ENCODE results near the gene PEX14. TPM values are rescaled to one million over a fixed set of nuclear protein-coding genes. Genes with fewer than 3 reads are reported as not detected.

PEX14 gene
- total RNA-seq, 1 experiment from 2014 or later, result 36.0 TPM

DNA sequence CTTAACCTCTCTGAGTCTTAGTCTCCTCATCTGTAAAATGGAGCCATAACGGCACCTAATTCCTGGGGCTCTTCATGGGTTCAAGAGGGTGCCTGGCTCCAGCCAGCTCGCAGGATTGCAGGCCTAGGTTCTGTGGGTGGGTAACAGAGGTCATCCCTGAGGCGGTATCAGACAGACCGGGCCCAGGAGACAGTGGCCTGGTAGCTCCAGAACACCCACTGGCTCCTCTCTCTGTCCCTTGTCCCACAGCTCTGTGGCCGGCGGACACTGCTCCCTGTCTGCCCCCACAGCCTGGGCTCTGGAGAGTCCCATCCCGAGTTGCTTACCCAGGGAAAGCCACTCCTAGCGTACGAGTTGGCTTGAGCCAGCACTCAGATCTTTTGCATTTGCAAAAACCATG, 150.3 kb downstream of the PEX14 start:
- CTCF ChIA-PET, result no interaction called here
- ATAC-seq (no peak), DNase-seq (ENCODE audit: low read depth, low spot score) (no peak)
- H3K9me3 ChIP-seq (ENCODE audit: control insufficient read depth, insufficient read depth, low read depth, low read length), result no peaks in the 10 kb centered on the region
- H3K4me3 ChIP-seq (ENCODE audit: low read depth in 2 of 2, low read length in 2 of 2), result no peak overlapping the region
- BruUV-seq (replicated peaks), result no TSS peak
- H3K4me1 ChIP-seq (ENCODE audit: control insufficient read depth, insufficient read depth, low read length), result no peaks in the 10 kb centered on the region
- no peak overlapping the region for H3K27ac ChIP-seq (ENCODE audit: low read length)
- POLR2A ChIA-PET, result no interaction called here
- H3K27me3 ChIP-seq (ENCODE audit: control insufficient read depth, insufficient read depth, low read length), result no peaks in the 10 kb centered on the region
- in situ Hi-C loops (cut with HindIII; ENCODE audit: low pct_unique_long_range_greater_than_20kb, low sequenced_read_pairs), result no loop called here
- TF ChIP-seq SIN3A (IDR thresholded peaks at IDR 0.05; ENCODE audit: borderline replicate concordance, insufficient read depth, low read depth, low read length) (no peak), TCF7L2 (IDR thresholded peaks at IDR 0.05; ENCODE audit: low read depth, low read length) (no peak), POLR2AphosphoS5 (IDR thresholded peaks at IDR 0.05; ENCODE audit: low read depth, low read length) (no peak)
- TF ChIP-seq, protein P1, sequence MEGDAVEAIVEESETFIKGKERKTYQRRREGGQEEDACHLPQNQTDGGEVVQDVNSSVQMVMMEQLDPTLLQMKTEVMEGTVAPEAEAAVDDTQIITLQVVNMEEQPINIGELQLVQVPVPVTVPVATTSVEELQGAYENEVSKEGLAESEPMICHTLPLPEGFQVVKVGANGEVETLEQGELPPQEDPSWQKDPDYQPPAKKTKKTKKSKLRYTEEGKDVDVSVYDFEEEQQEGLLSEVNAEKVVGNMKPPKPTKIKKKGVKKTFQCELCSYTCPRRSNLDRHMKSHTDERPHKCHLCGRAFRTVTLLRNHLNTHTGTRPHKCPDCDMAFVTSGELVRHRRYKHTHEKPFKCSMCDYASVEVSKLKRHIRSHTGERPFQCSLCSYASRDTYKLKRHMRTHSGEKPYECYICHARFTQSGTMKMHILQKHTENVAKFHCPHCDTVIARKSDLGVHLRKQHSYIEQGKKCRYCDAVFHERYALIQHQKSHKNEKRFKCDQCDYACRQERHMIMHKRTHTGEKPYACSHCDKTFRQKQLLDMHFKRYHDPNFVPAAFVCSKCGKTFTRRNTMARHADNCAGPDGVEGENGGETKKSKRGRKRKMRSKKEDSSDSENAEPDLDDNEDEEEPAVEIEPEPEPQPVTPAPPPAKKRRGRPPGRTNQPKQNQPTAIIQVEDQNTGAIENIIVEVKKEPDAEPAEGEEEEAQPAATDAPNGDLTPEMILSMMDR (IDR thresholded peaks at IDR 0.05), result no peak
- TF ChIP-seq, protein P2, sequence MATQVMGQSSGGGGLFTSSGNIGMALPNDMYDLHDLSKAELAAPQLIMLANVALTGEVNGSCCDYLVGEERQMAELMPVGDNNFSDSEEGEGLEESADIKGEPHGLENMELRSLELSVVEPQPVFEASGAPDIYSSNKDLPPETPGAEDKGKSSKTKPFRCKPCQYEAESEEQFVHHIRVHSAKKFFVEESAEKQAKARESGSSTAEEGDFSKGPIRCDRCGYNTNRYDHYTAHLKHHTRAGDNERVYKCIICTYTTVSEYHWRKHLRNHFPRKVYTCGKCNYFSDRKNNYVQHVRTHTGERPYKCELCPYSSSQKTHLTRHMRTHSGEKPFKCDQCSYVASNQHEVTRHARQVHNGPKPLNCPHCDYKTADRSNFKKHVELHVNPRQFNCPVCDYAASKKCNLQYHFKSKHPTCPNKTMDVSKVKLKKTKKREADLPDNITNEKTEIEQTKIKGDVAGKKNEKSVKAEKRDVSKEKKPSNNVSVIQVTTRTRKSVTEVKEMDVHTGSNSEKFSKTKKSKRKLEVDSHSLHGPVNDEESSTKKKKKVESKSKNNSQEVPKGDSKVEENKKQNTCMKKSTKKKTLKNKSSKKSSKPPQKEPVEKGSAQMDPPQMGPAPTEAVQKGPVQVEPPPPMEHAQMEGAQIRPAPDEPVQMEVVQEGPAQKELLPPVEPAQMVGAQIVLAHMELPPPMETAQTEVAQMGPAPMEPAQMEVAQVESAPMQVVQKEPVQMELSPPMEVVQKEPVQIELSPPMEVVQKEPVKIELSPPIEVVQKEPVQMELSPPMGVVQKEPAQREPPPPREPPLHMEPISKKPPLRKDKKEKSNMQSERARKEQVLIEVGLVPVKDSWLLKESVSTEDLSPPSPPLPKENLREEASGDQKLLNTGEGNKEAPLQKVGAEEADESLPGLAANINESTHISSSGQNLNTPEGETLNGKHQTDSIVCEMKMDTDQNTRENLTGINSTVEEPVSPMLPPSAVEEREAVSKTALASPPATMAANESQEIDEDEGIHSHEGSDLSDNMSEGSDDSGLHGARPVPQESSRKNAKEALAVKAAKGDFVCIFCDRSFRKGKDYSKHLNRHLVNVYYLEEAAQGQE (IDR thresholded peaks at IDR 0.05; ENCODE audit: insufficient read depth in 1 of 2, low read depth in 2 of 2, low read length in 1 of 2), result no peak
- intact Hi-C loops (cut with micrococcal nuclease; ENCODE audit: unreplicated experiment), result loop anchor here (10.0 kb wide), 1 partner anchor 110 kb away; no protein-coding TSS in a partner anchor
- H3K36me3 ChIP-seq (ENCODE audit: control insufficient read depth, insufficient read depth, low read length), result peaks cover 3% of the 10 kb centered on the region; the same call in 1 of the 2 replicates

DNA sequence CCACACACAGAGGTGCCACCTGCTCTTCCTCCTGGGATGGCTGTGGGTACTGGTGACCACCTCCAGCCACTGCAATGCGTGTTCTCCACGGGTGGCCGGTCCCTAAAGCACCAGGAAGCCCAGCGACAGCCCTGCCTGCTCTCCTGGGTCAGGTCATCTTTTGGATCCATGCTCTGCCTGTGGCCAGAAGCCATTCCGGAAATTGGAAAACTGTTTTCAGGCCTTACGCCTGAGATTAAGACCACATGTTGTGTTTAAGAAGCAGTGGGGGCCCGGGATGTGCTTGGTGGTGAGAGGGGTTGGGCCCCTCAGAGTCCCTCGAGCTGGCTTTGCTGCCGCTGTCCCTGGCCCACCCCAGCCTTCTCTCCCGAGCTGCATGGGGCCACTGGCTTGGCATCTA, 150.8 kb downstream of the PEX14 start:
- DNase-seq (ENCODE audit: low read depth, low spot score) (no peak), ATAC-seq (no peak)
- intact Hi-C loops (cut with micrococcal nuclease; ENCODE audit: unreplicated experiment), result loop anchor here (10.0 kb wide), 1 partner anchor 111 kb away; no protein-coding TSS in a partner anchor
- ChIA-PET POLR2A (no interaction called here), CTCF (no interaction called here)
- Histone ChIP-seq H3K4me1 (ENCODE audit: control insufficient read depth, insufficient read depth, low read length) (no peaks in the 10 kb centered on the region), H3K9me3 (ENCODE audit: control insufficient read depth, insufficient read depth, low read depth, low read length) (no peaks in the 10 kb centered on the region), H3K27ac (ENCODE audit: low read length) (no peak overlapping the region), H3K36me3 (ENCODE audit: control insufficient read depth, insufficient read depth, low read length) (peaks cover 3% of the 10 kb centered on the region; the same call in 1 of the 2 replicates), H3K4me3 (ENCODE audit: low read depth in 2 of 2, low read length in 2 of 2) (no peak overlapping the region), H3K27me3 (ENCODE audit: control insufficient read depth, insufficient read depth, low read length) (no peaks in the 10 kb centered on the region)
- no peak for TF ChIP-seq SIN3A (IDR thresholded peaks at IDR 0.05; ENCODE audit: borderline replicate concordance, insufficient read depth, low read depth, low read length)
- TF ChIP-seq, protein P2 (IDR thresholded peaks at IDR 0.05; ENCODE audit: insufficient read depth in 1 of 2, low read depth in 2 of 2, low read length in 1 of 2), result no peak
- TF ChIP-seq POLR2AphosphoS5 (IDR thresholded peaks at IDR 0.05; ENCODE audit: low read depth, low read length), result no peak
- TF ChIP-seq TCF7L2 (IDR thresholded peaks at IDR 0.05; ENCODE audit: low read depth, low read length), result no peak
- TF ChIP-seq, protein P1 (IDR thresholded peaks at IDR 0.05), result no peak
- in situ Hi-C loops (cut with HindIII; ENCODE audit: low pct_unique_long_range_greater_than_20kb, low sequenced_read_pairs), result no loop called here
- BruUV-seq (replicated peaks), result no TSS peak

Measured in Panc1 (cell line).